ENCODE measurements around the gene B4GAT1. TPM values are rescaled to one million over a fixed set of nuclear protein-coding genes. Genes with fewer than 3 reads are reported as not detected.
A peak's percentile ranks its signal among the peaks of the same experiment; 100 is the strongest.

The B4GAT1 gene
- total RNA-seq, 1 donor from 2014 or later, result 25.2 TPM

DNA sequence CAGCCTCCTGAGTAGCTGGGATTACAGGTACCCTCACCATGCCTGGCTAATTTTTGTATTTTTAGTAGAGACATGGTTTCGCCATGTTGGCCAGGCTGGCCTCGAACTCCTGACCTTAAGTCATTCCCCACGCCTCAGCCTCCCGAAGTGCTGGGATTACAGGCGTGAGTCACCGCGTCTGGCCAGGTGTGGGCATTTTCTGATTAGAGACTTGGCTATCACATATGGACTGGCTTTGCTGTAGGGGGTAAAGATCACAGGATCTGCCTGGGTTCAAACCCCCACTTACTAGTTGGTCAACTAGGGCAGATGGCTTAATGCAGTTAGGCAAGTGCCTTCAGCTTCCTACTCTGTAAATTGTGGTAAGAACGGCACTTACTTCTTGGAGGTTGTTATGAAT is 37.1 kb downstream of the B4GAT1 start:
- DNase-seq (ENCODE audit: low read depth), result no peak

GRCh38 chr11:66309475-66309874 is 38.0 kb downstream of the B4GAT1 start:
- H3K27me3 ChIP-seq (ENCODE audit: insufficient read depth, low read length), result no peaks in the 10 kb centered on the region
- H3K27me3 Mint-ChIP-seq (ENCODE audit: low read depth, unreplicated experiment), result peaks cover 16% of the 10 kb centered on the region
- H3K27ac Mint-ChIP-seq (ENCODE audit: unreplicated experiment), result no peak overlapping the region
- H3K27ac ChIP-seq (ENCODE audit: low read depth, low read length), result no peak overlapping the region
- no peaks in the 10 kb centered on the region for H3K36me3 Mint-ChIP-seq (ENCODE audit: low read depth, unreplicated experiment)
- H3K9me3 Mint-ChIP-seq (ENCODE audit: unreplicated experiment), result no peaks in the 10 kb centered on the region
- peaks cover 8% of the 10 kb centered on the region for H3K79me2 ChIP-seq (ENCODE audit: insufficient read depth, low read length)
- TF ChIP-seq EZH2 (IDR thresholded peaks at IDR 0.05; ENCODE audit: insufficient read depth, low read length), result no peak
- TF ChIP-seq CTCF (IDR thresholded peaks at IDR 0.05; ENCODE audit: insufficient read depth, low read depth, low read length), result no peak
- H2AFZ ChIP-seq (ENCODE audit: low read depth, low read length), result no peak overlapping the region
- no peaks in the 10 kb centered on the region for H3K36me3 ChIP-seq (ENCODE audit: insufficient read depth, low read length)
- no peaks in the 10 kb centered on the region for H3K9me3 ChIP-seq (ENCODE audit: insufficient read depth, low read depth, low read length)
- no peak for FAIRE-seq
- no peak overlapping the region for H3K4me3 ChIP-seq (ENCODE audit: insufficient read depth, low read depth, low read length)
- DNase-seq (ENCODE audit: low read depth), result no peak
- peaks cover under 1% of the 10 kb centered on the region for H4K20me1 ChIP-seq (ENCODE audit: insufficient read depth, low read length)
- H3K4me2 ChIP-seq (ENCODE audit: low read length), result no peak overlapping the region
- peaks cover 11% of the 10 kb centered on the region for H3K4me1 Mint-ChIP-seq (ENCODE audit: low read depth, unreplicated experiment)
- H3K4me3 Mint-ChIP-seq (ENCODE audit: unreplicated experiment), result no peak overlapping the region
- H3K9ac ChIP-seq (ENCODE audit: low read length), result no peak overlapping the region
- peaks cover 23% of the 10 kb centered on the region for H3K4me1 ChIP-seq (ENCODE audit: insufficient read depth, low read length)

More for the DNA sequence above, 37.1 kb downstream of the B4GAT1 start:
- H3K79me2 ChIP-seq (ENCODE audit: insufficient read depth, low read length), result peaks cover 17% of the 10 kb centered on the region
- Mint-ChIP-seq H3K27ac (ENCODE audit: unreplicated experiment) (peak overlapping the region; percentile 18), H3K4me1 (ENCODE audit: low read depth, unreplicated experiment) (peaks cover 14% of the 10 kb centered on the region), H3K36me3 (ENCODE audit: low read depth, unreplicated experiment) (no peaks in the 10 kb centered on the region), H3K27me3 (ENCODE audit: low read depth, unreplicated experiment) (peaks cover 16% of the 10 kb centered on the region), H3K9me3 (ENCODE audit: unreplicated experiment) (no peaks in the 10 kb centered on the region), H3K4me3 (ENCODE audit: unreplicated experiment) (no peak overlapping the region)
- no peak overlapping the region for H2AFZ ChIP-seq (ENCODE audit: low read depth, low read length)
- H3K9ac ChIP-seq (ENCODE audit: low read length), result no peak overlapping the region
- TF ChIP-seq CTCF (IDR thresholded peaks at IDR 0.05; ENCODE audit: insufficient read depth, low read depth, low read length) (no peak), EZH2 (IDR thresholded peaks at IDR 0.05; ENCODE audit: insufficient read depth, low read length) (no peak)
- peaks cover 7% of the 10 kb centered on the region for H4K20me1 ChIP-seq (ENCODE audit: insufficient read depth, low read length)
- H3K27ac ChIP-seq (ENCODE audit: low read depth, low read length), result no peak overlapping the region
- H3K27me3 ChIP-seq (ENCODE audit: insufficient read depth, low read length), result no peaks in the 10 kb centered on the region
- H3K9me3 ChIP-seq (ENCODE audit: insufficient read depth, low read depth, low read length), result no peaks in the 10 kb centered on the region
- H3K36me3 ChIP-seq (ENCODE audit: insufficient read depth, low read length), result no peaks in the 10 kb centered on the region
- FAIRE-seq, result no peak
- no peak overlapping the region for H3K4me3 ChIP-seq (ENCODE audit: insufficient read depth, low read depth, low read length)
- H3K4me1 ChIP-seq (ENCODE audit: insufficient read depth, low read length), result peaks cover 25% of the 10 kb centered on the region
- no peak overlapping the region for H3K4me2 ChIP-seq (ENCODE audit: low read length)

DNA sequence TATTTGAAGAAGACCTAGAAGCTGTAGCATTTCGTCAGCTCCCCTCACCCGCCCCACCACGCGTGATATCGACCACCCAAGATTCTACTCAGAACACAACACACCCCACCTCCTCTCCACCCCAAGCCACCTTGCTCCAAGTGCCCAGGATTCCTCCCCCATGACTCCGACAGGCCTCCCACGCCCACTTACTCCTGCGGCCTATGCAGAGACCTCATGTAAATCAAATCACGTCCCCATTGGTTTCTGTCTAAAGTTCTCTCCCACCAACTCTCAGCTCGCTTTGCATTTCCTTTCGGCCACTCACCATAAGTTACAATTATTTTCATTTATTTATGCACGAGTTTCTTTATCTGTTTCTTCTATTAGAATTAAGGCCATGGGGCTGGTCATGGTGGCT is 44.8 kb downstream of the B4GAT1 start:
- Mint-ChIP-seq H3K27me3 (ENCODE audit: low read depth, unreplicated experiment) (peaks cover 15% of the 10 kb centered on the region), H3K36me3 (ENCODE audit: low read depth, unreplicated experiment) (no peaks in the 10 kb centered on the region), H3K4me1 (ENCODE audit: low read depth, unreplicated experiment) (no peaks in the 10 kb centered on the region), H3K27ac (ENCODE audit: unreplicated experiment) (no peak overlapping the region), H3K4me3 (ENCODE audit: unreplicated experiment) (no peak overlapping the region), H3K9me3 (ENCODE audit: unreplicated experiment) (no peaks in the 10 kb centered on the region)
- no peak for DNase-seq (ENCODE audit: low read depth)
- H3K4me1 ChIP-seq (ENCODE audit: insufficient read depth, low read length), result no peaks in the 10 kb centered on the region
- H3K4me2 ChIP-seq (ENCODE audit: low read length), result no peak overlapping the region
- no peak overlapping the region for H3K9ac ChIP-seq (ENCODE audit: low read length)
- no peak overlapping the region for H3K27ac ChIP-seq (ENCODE audit: low read depth, low read length)
- no peaks in the 10 kb centered on the region for H4K20me1 ChIP-seq (ENCODE audit: insufficient read depth, low read length)
- TF ChIP-seq CTCF (IDR thresholded peaks at IDR 0.05; ENCODE audit: insufficient read depth, low read depth, low read length), result no peak
- TF ChIP-seq EZH2 (IDR thresholded peaks at IDR 0.05; ENCODE audit: insufficient read depth, low read length), result no peak
- no peak overlapping the region for H3K4me3 ChIP-seq (ENCODE audit: insufficient read depth, low read depth, low read length)
- H3K9me3 ChIP-seq (ENCODE audit: insufficient read depth, low read depth, low read length), result no peaks in the 10 kb centered on the region
- no peak overlapping the region for H2AFZ ChIP-seq (ENCODE audit: low read depth, low read length)
- no peaks in the 10 kb centered on the region for H3K27me3 ChIP-seq (ENCODE audit: insufficient read depth, low read length)
- no peaks in the 10 kb centered on the region for H3K36me3 ChIP-seq (ENCODE audit: insufficient read depth, low read length)
- no peak for FAIRE-seq
- no peaks in the 10 kb centered on the region for H3K79me2 ChIP-seq (ENCODE audit: insufficient read depth, low read length)

All from astrocyte (in vitro differentiated cells and primary cell).